Measurements from ENCODE around the gene FAM120A.

- TF ChIP-seq CTCF (conservative IDR thresholded peaks at IDR 0.05; ENCODE audit: low read length) = no peak
- no peak for TF ChIP-seq EZH2phosphoT487 (IDR thresholded peaks at IDR 0.05; ENCODE audit: borderline replicate concordance)
Observed at GRCh38 chr9:93582550-93582949, 131.1 kb downstream of the FAM120A start.
